Epithelial cell of proximal tubule (primary cell): ENCODE measurements around the gene SNUPN. TPM values are rescaled to one million over a fixed set of nuclear protein-coding genes. Genes with fewer than 3 reads are reported as not detected.

ENCODE experiments used
- DNase-seq: peaks from one replicate; pipeline ENCODE4 v3.0.0-alpha.2; 2011; ENCODE audit warnings: low read depth
- H3K4me3 ChIP-seq: 2 replicates; pipeline ENCODE4 v1.5.1; 2011; ENCODE audit warnings: low read depth, mild to moderate bottlenecking, low read length
- total RNA-seq: library from RNA; depleted of rRNA; stranded (reverse); fragments of >200 nt; gene quantifications from 2 replicates; pipeline ENCODE4 v1.2.3, GENCODE V29; 2015
- TF ChIP-seq, protein P1 (sequence below): conservative IDR thresholded peaks from 2 replicates; pipeline ENCODE4 v1.5.1; 2012; ENCODE audit warnings: low read depth, mild to moderate bottlenecking, low read length

Gene SNUPN
- total RNA-seq, 1 donor from 2014 or later: 23.8 TPM

DNA sequence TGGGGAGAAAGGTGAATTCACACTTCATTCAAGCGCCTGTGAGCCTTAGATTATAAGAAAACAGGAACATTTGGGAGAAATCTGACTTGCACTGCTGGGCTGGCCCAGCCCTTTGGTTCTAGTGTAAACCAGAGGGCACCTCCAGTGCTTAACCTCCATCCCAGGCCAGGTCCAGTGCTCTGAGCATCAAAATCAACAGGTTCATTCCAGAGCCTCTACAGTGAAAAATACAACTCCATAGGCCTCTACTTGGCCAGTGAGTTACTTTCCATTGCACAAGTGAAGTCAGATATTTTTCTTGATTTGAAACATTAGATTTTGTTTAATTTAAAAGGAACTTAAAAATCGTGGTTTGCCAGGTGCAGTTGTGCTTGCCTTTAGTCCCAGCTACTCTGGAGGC, 3.0 kb downstream of the SNUPN start:
- no peak for DNase-seq
- TF ChIP-seq, protein P1, sequence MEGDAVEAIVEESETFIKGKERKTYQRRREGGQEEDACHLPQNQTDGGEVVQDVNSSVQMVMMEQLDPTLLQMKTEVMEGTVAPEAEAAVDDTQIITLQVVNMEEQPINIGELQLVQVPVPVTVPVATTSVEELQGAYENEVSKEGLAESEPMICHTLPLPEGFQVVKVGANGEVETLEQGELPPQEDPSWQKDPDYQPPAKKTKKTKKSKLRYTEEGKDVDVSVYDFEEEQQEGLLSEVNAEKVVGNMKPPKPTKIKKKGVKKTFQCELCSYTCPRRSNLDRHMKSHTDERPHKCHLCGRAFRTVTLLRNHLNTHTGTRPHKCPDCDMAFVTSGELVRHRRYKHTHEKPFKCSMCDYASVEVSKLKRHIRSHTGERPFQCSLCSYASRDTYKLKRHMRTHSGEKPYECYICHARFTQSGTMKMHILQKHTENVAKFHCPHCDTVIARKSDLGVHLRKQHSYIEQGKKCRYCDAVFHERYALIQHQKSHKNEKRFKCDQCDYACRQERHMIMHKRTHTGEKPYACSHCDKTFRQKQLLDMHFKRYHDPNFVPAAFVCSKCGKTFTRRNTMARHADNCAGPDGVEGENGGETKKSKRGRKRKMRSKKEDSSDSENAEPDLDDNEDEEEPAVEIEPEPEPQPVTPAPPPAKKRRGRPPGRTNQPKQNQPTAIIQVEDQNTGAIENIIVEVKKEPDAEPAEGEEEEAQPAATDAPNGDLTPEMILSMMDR: no peak
- H3K4me3 ChIP-seq: no peak overlapping the region

DNA sequence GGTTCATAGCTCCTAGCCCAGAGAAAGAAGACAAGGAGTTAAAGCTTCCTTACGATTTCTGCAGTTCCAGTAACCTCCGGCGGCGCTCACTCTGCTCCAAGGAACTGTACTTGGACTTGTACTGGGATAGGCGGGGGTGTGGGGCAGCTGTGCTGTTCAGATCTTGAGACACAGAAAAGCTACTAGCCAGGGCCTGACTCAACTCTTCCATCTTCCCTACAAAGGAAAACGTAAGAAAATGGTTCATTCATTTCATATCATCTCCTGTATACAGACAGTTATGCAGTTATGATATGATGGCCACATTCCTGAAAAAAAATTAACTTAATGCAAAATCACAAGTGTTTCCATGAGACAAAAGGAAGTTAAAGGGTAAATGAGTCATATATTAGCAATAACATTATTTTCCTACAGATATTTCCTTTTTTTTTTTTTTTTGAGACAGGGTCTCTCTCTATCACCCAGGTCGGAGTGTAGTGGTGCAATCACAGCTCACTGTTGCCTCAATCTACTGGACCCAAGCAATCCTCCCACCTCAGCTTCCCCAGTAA, 4.6 kb downstream of the SNUPN start:
- no peak for DNase-seq
- TF ChIP-seq, protein P1: no peak
- no peak overlapping the region for H3K4me3 ChIP-seq

DNA sequence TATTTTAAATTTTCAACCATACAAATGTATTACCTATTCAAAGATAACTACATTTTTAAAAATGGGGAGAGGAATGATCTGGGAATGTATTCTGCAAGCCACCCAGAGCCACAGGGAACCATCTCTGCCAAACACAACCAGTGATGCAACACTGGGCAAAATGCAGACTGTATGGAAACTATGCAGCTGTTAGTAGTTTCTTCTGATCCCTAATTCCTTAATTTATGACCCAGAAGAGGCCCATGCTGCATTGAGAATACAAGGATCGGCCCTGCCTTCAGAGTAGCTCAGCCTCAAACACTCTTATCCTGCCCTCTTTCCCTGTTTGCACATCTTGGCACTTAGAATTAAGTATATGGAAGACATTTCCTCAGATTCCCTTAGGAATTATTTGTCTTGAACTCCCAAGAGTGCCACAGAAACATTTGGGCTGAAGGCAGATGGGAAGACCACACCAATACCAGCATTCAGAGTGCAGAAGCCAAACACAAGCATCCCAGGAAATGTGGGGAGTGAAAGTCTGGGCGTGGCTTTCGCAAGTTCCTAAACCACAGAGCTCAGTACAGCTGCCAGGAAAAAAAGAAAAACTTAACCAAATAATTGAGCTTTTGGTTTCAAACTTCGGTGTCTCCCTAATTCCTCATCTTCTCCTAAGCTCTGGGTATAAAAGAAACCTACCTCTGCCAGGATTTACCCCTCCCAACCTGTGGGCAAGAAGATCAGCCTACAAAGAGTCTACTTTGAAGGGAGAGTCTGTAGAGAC, 5.3 kb downstream of the SNUPN start:
- no peak overlapping the region for H3K4me3 ChIP-seq
- DNase-seq: no peak

DNA sequence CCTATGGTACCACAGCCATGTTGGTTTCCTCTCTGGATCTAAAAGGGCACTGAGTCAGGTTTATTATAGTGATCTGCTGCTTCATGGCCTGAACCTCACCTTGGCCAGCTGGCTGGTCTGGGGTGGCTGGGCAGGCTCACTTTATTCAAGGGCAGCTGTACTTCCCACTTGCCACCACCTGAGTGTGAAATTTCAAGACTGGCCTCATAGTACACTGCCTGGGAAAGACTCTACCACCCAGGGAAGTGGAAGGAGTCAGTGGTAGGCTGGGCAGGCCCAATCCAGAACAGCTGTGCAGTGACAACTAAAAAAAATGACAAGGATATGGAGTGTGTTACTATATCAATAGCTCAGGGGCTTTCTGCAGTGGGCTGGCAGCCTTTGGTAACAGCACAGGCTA, 8.8 kb downstream of the SNUPN start:
- TF ChIP-seq, protein P1: no peak
- DNase-seq: no peak

More for the DNA sequence above, 5.3 kb downstream of the SNUPN start:
- TF ChIP-seq, protein P1: no peak

DNA sequence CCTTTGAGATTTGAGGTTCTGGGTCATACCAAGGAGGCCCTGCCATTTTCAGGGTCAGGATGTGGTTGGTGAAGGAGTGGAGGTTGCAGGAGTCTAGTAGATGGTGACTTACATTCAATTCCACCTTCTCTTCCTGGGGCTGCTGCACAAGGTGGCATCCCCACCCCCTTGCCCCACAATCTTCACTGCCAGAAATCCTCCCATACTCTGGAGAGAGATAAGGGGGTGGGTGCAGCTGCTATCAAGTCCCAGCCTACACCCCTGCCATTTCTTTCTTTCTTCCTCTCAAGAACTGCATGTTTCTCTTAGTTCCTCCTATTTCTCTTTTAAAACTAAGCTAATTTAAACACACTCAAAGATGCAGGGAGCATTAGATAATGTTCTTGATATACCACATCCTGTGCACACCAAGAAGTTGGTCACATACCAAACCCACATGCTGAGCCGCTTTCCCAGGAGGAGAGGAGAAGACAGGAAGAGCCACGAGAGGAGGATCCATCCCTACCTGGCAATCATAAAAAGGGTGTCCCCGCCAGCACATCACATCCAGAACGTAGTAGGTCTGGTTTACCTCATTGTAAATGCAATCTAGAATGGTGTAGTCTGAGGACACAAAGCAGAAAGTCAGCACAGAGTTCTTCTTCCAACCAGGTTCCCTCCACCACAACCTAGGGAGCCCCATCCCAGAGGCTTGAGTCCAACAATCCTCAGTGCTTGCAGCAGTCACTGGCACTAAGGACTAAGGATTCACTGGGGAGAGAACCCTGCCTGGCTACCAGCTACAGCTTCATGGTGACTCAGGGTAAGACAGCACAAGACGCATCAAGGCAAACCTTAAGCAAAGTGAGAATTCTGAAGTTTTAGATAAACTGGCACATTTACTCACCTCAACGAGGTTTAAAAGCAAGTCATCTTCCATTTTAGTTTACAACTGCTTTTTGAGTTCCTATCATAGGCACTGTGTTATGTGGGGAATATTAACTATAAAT, 18.5 kb downstream of the SNUPN start:
- DNase-seq: no peak
- TF ChIP-seq, protein P1: no peak
- H3K4me3 ChIP-seq: no peak overlapping the region

More for the DNA sequence above, 8.8 kb downstream of the SNUPN start:
- no peak overlapping the region for H3K4me3 ChIP-seq

DNA sequence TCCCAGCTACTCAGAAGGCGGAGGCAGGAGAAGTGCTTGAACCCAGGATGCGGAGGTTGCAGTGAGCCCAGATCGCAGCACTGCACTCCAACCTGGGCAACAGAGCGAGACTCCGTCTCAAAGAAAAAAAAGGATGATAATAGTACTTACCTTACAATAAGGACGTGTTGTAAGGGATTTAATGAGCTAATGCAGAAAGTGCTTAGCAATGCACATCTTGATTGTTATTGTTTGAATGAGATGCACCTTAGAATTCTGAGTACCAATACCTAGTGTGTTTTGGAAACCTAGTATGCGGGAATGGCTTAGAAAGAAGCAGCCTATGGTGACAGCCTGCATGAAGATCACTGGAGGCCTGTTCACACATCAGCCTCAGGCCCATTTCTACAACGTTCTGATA, 19.5 kb downstream of the SNUPN start:
- DNase-seq: no peak
- TF ChIP-seq, protein P1: no peak
- H3K4me3 ChIP-seq: no peak overlapping the region
